ENCODE data around the gene RNF19B.

DNA sequence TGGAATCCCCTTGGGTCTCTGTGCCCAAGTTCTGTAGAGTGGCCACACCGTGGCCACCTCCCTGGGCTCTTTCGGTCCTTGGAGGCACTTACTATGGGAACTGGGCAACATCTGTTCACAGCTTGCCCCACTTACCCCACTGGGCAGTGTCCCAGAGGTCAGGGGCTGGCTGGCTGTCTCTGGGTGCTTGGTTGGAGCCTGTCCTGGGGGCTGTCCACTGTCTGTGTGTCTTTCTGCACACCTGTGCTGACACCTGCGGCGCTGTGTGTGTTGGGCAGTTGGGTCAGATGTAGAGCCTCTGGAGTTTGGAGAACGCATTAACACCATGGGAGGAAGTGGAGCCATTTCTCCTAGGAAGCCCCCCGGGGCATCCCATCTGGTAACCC lies 62.1 kb downstream of the RNF19B start:
- TF ChIP-seq, protein P1, sequence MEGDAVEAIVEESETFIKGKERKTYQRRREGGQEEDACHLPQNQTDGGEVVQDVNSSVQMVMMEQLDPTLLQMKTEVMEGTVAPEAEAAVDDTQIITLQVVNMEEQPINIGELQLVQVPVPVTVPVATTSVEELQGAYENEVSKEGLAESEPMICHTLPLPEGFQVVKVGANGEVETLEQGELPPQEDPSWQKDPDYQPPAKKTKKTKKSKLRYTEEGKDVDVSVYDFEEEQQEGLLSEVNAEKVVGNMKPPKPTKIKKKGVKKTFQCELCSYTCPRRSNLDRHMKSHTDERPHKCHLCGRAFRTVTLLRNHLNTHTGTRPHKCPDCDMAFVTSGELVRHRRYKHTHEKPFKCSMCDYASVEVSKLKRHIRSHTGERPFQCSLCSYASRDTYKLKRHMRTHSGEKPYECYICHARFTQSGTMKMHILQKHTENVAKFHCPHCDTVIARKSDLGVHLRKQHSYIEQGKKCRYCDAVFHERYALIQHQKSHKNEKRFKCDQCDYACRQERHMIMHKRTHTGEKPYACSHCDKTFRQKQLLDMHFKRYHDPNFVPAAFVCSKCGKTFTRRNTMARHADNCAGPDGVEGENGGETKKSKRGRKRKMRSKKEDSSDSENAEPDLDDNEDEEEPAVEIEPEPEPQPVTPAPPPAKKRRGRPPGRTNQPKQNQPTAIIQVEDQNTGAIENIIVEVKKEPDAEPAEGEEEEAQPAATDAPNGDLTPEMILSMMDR (conservative IDR thresholded peaks at IDR 0.05), result no peak
- no peak for TF ChIP-seq ZFX (IDR thresholded peaks at IDR 0.05)

All from C4-2B (cell line).